H9 (cell line): ENCODE measurements around the gene PDGFRB. TPM values are rescaled to one million over a fixed set of nuclear protein-coding genes. Genes with fewer than 3 reads are reported as not detected.

Experiments
- DNase-seq: peaks from one replicate; pipeline ENCODE4 v3.0.0-alpha.2; 2017
- H2AFZ ChIP-seq: one replicate; pipeline ENCODE4 v1.6.1; 2013; ENCODE audit warnings: mild to moderate bottlenecking, low read length, control low read depth, moderate library complexity
- H2AK5ac ChIP-seq: 2 replicates; pipeline ENCODE4 v1.6.1; 2013; ENCODE audit warnings: low read length, control low read depth, mixed read lengths; ENCODE audit not compliant: insufficient read length
- H2BK120ac ChIP-seq: one replicate; pipeline ENCODE4 v1.6.1; 2013; ENCODE audit warnings: low read depth, mild to moderate bottlenecking, low read length, control low read depth, inconsistent platforms; ENCODE audit not compliant: poor library complexity, severe bottlenecking
- H2BK12ac ChIP-seq: 2 replicates; pipeline ENCODE4 v1.6.1; 2013; ENCODE audit warnings: low read length, control low read depth, mixed read lengths, low read depth; ENCODE audit not compliant: insufficient read length
- H2BK15ac ChIP-seq: 2 replicates; pipeline ENCODE4 v1.6.1; 2013; ENCODE audit warnings: low read depth, low read length, control low read depth
- H2BK20ac ChIP-seq: one replicate; pipeline ENCODE4 v1.6.1; 2013; ENCODE audit warnings: low read depth, mild to moderate bottlenecking, low read length, control low read depth, inconsistent platforms; ENCODE audit not compliant: poor library complexity, severe bottlenecking
- H2BK5ac ChIP-seq: 2 replicates; pipeline ENCODE4 v1.6.1; 2013; ENCODE audit warnings: low read length, control low read depth, mixed read lengths; ENCODE audit not compliant: insufficient read length
- H3K14ac ChIP-seq: 2 replicates; pipeline ENCODE4 v1.6.1; 2013; ENCODE audit warnings: low read length, control low read depth; ENCODE audit not compliant: insufficient read depth
- H3K18ac ChIP-seq: 2 replicates; pipeline ENCODE4 v1.6.1; 2013; ENCODE audit warnings: low read depth, mild to moderate bottlenecking, mixed read lengths, low read length, control low read depth; ENCODE audit not compliant: insufficient read length
- H3K23ac ChIP-seq: 2 replicates; pipeline ENCODE4 v1.6.1; 2013; ENCODE audit warnings: low read length, control low read depth, mixed read lengths, low read depth; ENCODE audit not compliant: insufficient read length
- H3K23me2 ChIP-seq: 2 replicates; pipeline ENCODE4 v1.6.1; 2013; ENCODE audit warnings: low read depth, mild to moderate bottlenecking, mixed read lengths, low read length, control low read depth; ENCODE audit not compliant: insufficient read length, poor library complexity, severe bottlenecking
- H3K27ac ChIP-seq: 2 replicates; pipeline ENCODE4 v1.5.1; 2013; ENCODE audit warnings: low read length, control low read depth, mixed read lengths, low read depth; ENCODE audit not compliant: insufficient read length
- H3K27me3 ChIP-seq: 2 replicates; pipeline ENCODE4 v1.6.1; 2013; ENCODE audit warnings: low read length, control low read depth, inconsistent platforms; ENCODE audit not compliant: insufficient read depth
- H3K4ac ChIP-seq: 2 replicates; pipeline ENCODE4 v1.6.1; 2013; ENCODE audit warnings: low read depth, mild to moderate bottlenecking, control low read depth, inconsistent platforms, low read length, moderate library complexity
- H3K4me1 ChIP-seq: 2 replicates; pipeline ENCODE4 v1.6.1; 2013; ENCODE audit warnings: low read length, control low read depth, inconsistent platforms; ENCODE audit not compliant: insufficient read depth
- H3K4me2 ChIP-seq: 2 replicates; pipeline ENCODE4 v1.6.1; 2013; ENCODE audit warnings: low read length, control low read depth, mixed read lengths; ENCODE audit not compliant: insufficient read length, insufficient read depth
- H3K56ac ChIP-seq: 2 replicates; pipeline ENCODE4 v1.6.1; 2013; ENCODE audit warnings: low read depth, mild to moderate bottlenecking, mixed read lengths, low read length, control low read depth; ENCODE audit not compliant: insufficient read length
- H3K79me1 ChIP-seq: 2 replicates; pipeline ENCODE4 v1.6.1; 2013; ENCODE audit warnings: low read depth, mild to moderate bottlenecking, moderate library complexity, low read length, control low read depth, inconsistent platforms; ENCODE audit not compliant: insufficient read depth, poor library complexity, severe bottlenecking
- H3K79me2 ChIP-seq: 2 replicates; pipeline ENCODE4 v1.6.1; 2013; ENCODE audit warnings: low read length, control low read depth, inconsistent platforms; ENCODE audit not compliant: insufficient read depth
- H3K9ac ChIP-seq: 2 replicates; pipeline ENCODE4 v1.6.1; 2013; ENCODE audit warnings: low read length, control low read depth, mixed read lengths; ENCODE audit not compliant: insufficient read length; ENCODE audit errors: extremely low read depth
- H3K9me3 ChIP-seq: one replicate; pipeline ENCODE4 v1.6.1; 2013; ENCODE audit warnings: low read depth, low read length, inconsistent platforms; ENCODE audit not compliant: control insufficient read depth
- H3T11ph ChIP-seq: one replicate; pipeline ENCODE4 v1.6.1; 2013; ENCODE audit warnings: mild to moderate bottlenecking, low read length, control low read depth, inconsistent platforms
- H4K20me1 ChIP-seq: one replicate; pipeline ENCODE4 v1.6.1; 2013; ENCODE audit not compliant: control insufficient read depth, insufficient read length, insufficient read depth
- H4K5ac ChIP-seq: 2 replicates; pipeline ENCODE4 v1.6.1; 2013; ENCODE audit warnings: low read depth, mild to moderate bottlenecking, mixed read lengths, low read length, control low read depth; ENCODE audit not compliant: insufficient read length
- H4K8ac ChIP-seq: replicated peaks from 2 replicates; pipeline ENCODE4 v1.6.1; 2013; ENCODE audit warnings: low read length, control low read depth, mixed read lengths, low read depth; ENCODE audit not compliant: insufficient read length
- H4K91ac ChIP-seq: 2 replicates; pipeline ENCODE4 v1.6.1; 2013; ENCODE audit warnings: low read depth, mild to moderate bottlenecking, moderate library complexity, mixed read lengths, low read length, control low read depth; ENCODE audit not compliant: insufficient read length
- H3K27ac Mint-ChIP-seq, 3 experiments: 2 replicates in 2 of 3; 3 replicates in 1 of 3; pipeline ENCODE4 v1.8.0; 2020 to 2021; ENCODE audit warnings: mixed read lengths in 3 of 3, mild to moderate bottlenecking in 1 of 3, moderate library complexity in 1 of 3
- H3K27me3 Mint-ChIP-seq: 2 replicates; pipeline ENCODE4 v1.8.0; 2021; ENCODE audit warnings: low read depth, mild to moderate bottlenecking, moderate library complexity, mixed read lengths
- H3K36me3 Mint-ChIP-seq, 3 experiments: 2 replicates in 2 of 3; 3 replicates in 1 of 3; pipeline ENCODE4 v1.8.0; 2020 to 2021; ENCODE audit warnings: low read depth in 3 of 3, mixed read lengths in 3 of 3; ENCODE audit not compliant: insufficient read depth in 1 of 3
- H3K4me1 Mint-ChIP-seq, 2 experiments: 2 replicates each; pipeline ENCODE4 v1.8.0; 2020; ENCODE audit warnings: mixed read lengths in 2 of 2
- H3K4me3 Mint-ChIP-seq, 2 experiments: 2 replicates in 1 of 2; 3 replicates in 1 of 2; pipeline ENCODE4 v1.8.0; 2020 to 2021; ENCODE audit warnings: mild to moderate bottlenecking in 2 of 2, mixed read lengths in 2 of 2, moderate library complexity in 1 of 2
- H3K9me3 Mint-ChIP-seq, 2 experiments: 2 replicates in 1 of 2; 3 replicates in 1 of 2; pipeline ENCODE4 v1.8.0; 2020; ENCODE audit warnings: mild to moderate bottlenecking in 2 of 2, mixed read lengths in 2 of 2, moderate library complexity in 1 of 2
- CTCF ChIP-seq: fragments of 200-600 bp; sonication (generic); conservative IDR thresholded peaks from 3 replicates; pipeline ENCODE4 v1.8.0; 2021; ENCODE audit warnings: antibody characterized with exemption, mild to moderate bottlenecking
- WGBS: extraction: QIAGEN DNeasy Blood & Tissue Kit; methylation state at CpG from one replicate; pipeline ENCODE4 v1.1.7; 2013; ENCODE audit warnings: missing lambda C conversion rate, low lambda C conversion rate, mixed read lengths; ENCODE audit not compliant: insufficient read length; ENCODE audit errors: extremely low coverage; 5-methylcytosine and 5-hydroxymethylcytosine counted together
- total RNA-seq: library from RNA; stranded (reverse); gene quantifications from 2 replicates; pipeline ENCODE4 v1.2.1, GENCODE V29; 2021

Gene PDGFRB
- total RNA-seq, 1 experiment from 2014 or later: 2.2 TPM

GRCh38 chr5:150175536-150175935 lies 19.9 kb upstream of the PDGFRB start:
- Histone ChIP-seq H2BK5ac (no peak overlapping the region), H2BK20ac (no peak overlapping the region), H3K27ac (no peak overlapping the region), H2BK15ac (no peak overlapping the region), H3K4ac (no peak overlapping the region), H4K8ac (no peak overlapping the region), H2AFZ (no peak overlapping the region), H3K79me2 (no peaks in the 10 kb centered on the region), H3K4me2 (no peak overlapping the region), H3K56ac (no peak overlapping the region), H3K4me1 (no peaks in the 10 kb centered on the region), H3T11ph (no peak overlapping the region), H2BK12ac (no peak overlapping the region), H4K20me1 (no peaks in the 10 kb centered on the region), H3K79me1 (no peaks in the 10 kb centered on the region), H4K91ac (no peak overlapping the region), H3K23me2 (no peaks in the 10 kb centered on the region), H2AK5ac (no peak overlapping the region), H3K9me3 (no peaks in the 10 kb centered on the region), H2BK120ac (no peak overlapping the region), H3K27me3 (peaks cover 6% of the 10 kb centered on the region; the same call in 1 of the 2 replicates), H3K18ac (no peak overlapping the region), H3K14ac (no peak overlapping the region), H4K5ac (no peak overlapping the region), H3K23ac (no peak overlapping the region), H3K9ac (no peak overlapping the region)
- Mint-ChIP-seq H3K4me3 (no peak overlapping the region), H3K36me3 (no peaks in the 10 kb centered on the region), H3K4me1 (peaks cover 7 to 13% of the 10 kb centered on the region in 2 experiments; a peak in 3 of 4 replicates), H3K27me3 (peaks cover 63% of the 10 kb centered on the region), H3K27ac (no peak overlapping the region), H3K9me3 (no peaks in the 10 kb centered on the region)
- TF ChIP-seq CTCF: peak; percentile 82
- WGBS: no CpG with 5 or more reads among the region's 5 CpGs
- peak; percentile 82 for DNase-seq
